Suprapubic skin (tissue), 3 donors: Measurements from ENCODE around the gene AK2.

Source experiments
- EP300 ChIP-seq: sonication (generic); formaldehyde crosslinking; IDR thresholded peaks from one replicate; pipeline ENCODE4 v1.6.1; 2017; ENCODE audit warnings: antibody characterized with exemption
- POLR2A ChIP-seq, 2 donors: fragments of 450-650 bp; IDR thresholded peaks; one replicate each; pipeline ENCODE4 v1.6.1; 2017; ENCODE audit warnings: antibody characterized with exemption in 2 of 2, mild to moderate bottlenecking in 2 of 2, moderate library complexity in 2 of 2
- TF ChIP-seq, protein P1 (sequence below), 2 donors: fragments of 200-600 bp in 1 of 2; fragments of 450-650 bp in 1 of 2; sonication (generic) in 1 of 2; IDR thresholded peaks; one replicate each; pipeline ENCODE4 v1.5.1; 2016 to 2019; ENCODE audit warnings: antibody characterized with exemption in 2 of 2, mild to moderate bottlenecking in 1 of 2, moderate library complexity in 1 of 2

DNA sequence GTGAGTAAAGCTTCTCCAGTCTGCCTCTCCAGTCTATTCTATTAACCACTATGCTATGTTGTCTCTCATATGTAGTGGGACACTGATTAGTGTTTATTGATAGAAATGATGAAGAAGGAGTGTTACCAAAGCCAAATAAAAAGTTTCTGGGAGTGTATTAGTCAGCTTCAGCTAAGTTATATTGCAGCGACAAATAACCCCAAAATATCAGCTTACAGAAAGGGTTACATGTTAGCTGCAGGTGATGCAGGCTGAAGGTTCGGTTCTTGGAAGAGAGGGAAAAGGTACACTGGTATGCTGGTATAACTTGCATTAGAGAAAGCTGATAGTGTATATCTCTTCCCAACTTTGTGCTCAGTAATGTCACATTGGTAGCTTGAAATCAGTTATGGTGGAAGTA is 10.6 kb upstream of the AK2 start:
- TF ChIP-seq, protein P1, sequence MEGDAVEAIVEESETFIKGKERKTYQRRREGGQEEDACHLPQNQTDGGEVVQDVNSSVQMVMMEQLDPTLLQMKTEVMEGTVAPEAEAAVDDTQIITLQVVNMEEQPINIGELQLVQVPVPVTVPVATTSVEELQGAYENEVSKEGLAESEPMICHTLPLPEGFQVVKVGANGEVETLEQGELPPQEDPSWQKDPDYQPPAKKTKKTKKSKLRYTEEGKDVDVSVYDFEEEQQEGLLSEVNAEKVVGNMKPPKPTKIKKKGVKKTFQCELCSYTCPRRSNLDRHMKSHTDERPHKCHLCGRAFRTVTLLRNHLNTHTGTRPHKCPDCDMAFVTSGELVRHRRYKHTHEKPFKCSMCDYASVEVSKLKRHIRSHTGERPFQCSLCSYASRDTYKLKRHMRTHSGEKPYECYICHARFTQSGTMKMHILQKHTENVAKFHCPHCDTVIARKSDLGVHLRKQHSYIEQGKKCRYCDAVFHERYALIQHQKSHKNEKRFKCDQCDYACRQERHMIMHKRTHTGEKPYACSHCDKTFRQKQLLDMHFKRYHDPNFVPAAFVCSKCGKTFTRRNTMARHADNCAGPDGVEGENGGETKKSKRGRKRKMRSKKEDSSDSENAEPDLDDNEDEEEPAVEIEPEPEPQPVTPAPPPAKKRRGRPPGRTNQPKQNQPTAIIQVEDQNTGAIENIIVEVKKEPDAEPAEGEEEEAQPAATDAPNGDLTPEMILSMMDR (IDR thresholded peaks at IDR 0.05): no peak
- TF ChIP-seq POLR2A (IDR thresholded peaks at IDR 0.05) (no peak), EP300 (no peak)
